H9 (cell line): Measurements from ENCODE around the gene CDH6. TPM values are rescaled to one million over a fixed set of nuclear protein-coding genes. Genes with fewer than 3 reads are reported as not detected.
A peak's percentile ranks its signal among the peaks of the same experiment; 100 is the strongest.

ENCODE experiments used
- DNase-seq: peaks from one replicate; pipeline ENCODE4 v3.0.0-alpha.2; 2017
- H2AFZ ChIP-seq: one replicate; pipeline ENCODE4 v1.6.1; 2013; ENCODE audit warnings: mild to moderate bottlenecking, low read length, control low read depth, moderate library complexity
- H2AK5ac ChIP-seq: 2 replicates; pipeline ENCODE4 v1.6.1; 2013; ENCODE audit warnings: low read length, control low read depth, mixed read lengths; ENCODE audit not compliant: insufficient read length
- H2BK120ac ChIP-seq: one replicate; pipeline ENCODE4 v1.6.1; 2013; ENCODE audit warnings: low read depth, mild to moderate bottlenecking, low read length, control low read depth, inconsistent platforms; ENCODE audit not compliant: poor library complexity, severe bottlenecking
- H2BK12ac ChIP-seq: 2 replicates; pipeline ENCODE4 v1.6.1; 2013; ENCODE audit warnings: low read length, control low read depth, mixed read lengths, low read depth; ENCODE audit not compliant: insufficient read length
- H2BK15ac ChIP-seq: 2 replicates; pipeline ENCODE4 v1.6.1; 2013; ENCODE audit warnings: low read depth, low read length, control low read depth
- H2BK20ac ChIP-seq: one replicate; pipeline ENCODE4 v1.6.1; 2013; ENCODE audit warnings: low read depth, mild to moderate bottlenecking, low read length, control low read depth, inconsistent platforms; ENCODE audit not compliant: poor library complexity, severe bottlenecking
- H2BK5ac ChIP-seq: 2 replicates; pipeline ENCODE4 v1.6.1; 2013; ENCODE audit warnings: low read length, control low read depth, mixed read lengths; ENCODE audit not compliant: insufficient read length
- H3K14ac ChIP-seq: 2 replicates; pipeline ENCODE4 v1.6.1; 2013; ENCODE audit warnings: low read length, control low read depth; ENCODE audit not compliant: insufficient read depth
- H3K18ac ChIP-seq: 2 replicates; pipeline ENCODE4 v1.6.1; 2013; ENCODE audit warnings: low read depth, mild to moderate bottlenecking, mixed read lengths, low read length, control low read depth; ENCODE audit not compliant: insufficient read length
- H3K23ac ChIP-seq: 2 replicates; pipeline ENCODE4 v1.6.1; 2013; ENCODE audit warnings: low read length, control low read depth, mixed read lengths, low read depth; ENCODE audit not compliant: insufficient read length
- H3K23me2 ChIP-seq: 2 replicates; pipeline ENCODE4 v1.6.1; 2013; ENCODE audit warnings: low read depth, mild to moderate bottlenecking, mixed read lengths, low read length, control low read depth; ENCODE audit not compliant: insufficient read length, poor library complexity, severe bottlenecking
- H3K27ac ChIP-seq: 2 replicates; pipeline ENCODE4 v1.5.1; 2013; ENCODE audit warnings: low read length, control low read depth, mixed read lengths, low read depth; ENCODE audit not compliant: insufficient read length
- H3K27me3 ChIP-seq: 2 replicates; pipeline ENCODE4 v1.6.1; 2013; ENCODE audit warnings: low read length, control low read depth, inconsistent platforms; ENCODE audit not compliant: insufficient read depth
- H3K4ac ChIP-seq: 2 replicates; pipeline ENCODE4 v1.6.1; 2013; ENCODE audit warnings: low read depth, mild to moderate bottlenecking, control low read depth, inconsistent platforms, low read length, moderate library complexity
- H3K4me1 ChIP-seq: 2 replicates; pipeline ENCODE4 v1.6.1; 2013; ENCODE audit warnings: low read length, control low read depth, inconsistent platforms; ENCODE audit not compliant: insufficient read depth
- H3K4me2 ChIP-seq: 2 replicates; pipeline ENCODE4 v1.6.1; 2013; ENCODE audit warnings: low read length, control low read depth, mixed read lengths; ENCODE audit not compliant: insufficient read length, insufficient read depth
- H3K56ac ChIP-seq: 2 replicates; pipeline ENCODE4 v1.6.1; 2013; ENCODE audit warnings: low read depth, mild to moderate bottlenecking, mixed read lengths, low read length, control low read depth; ENCODE audit not compliant: insufficient read length
- H3K79me1 ChIP-seq: 2 replicates; pipeline ENCODE4 v1.6.1; 2013; ENCODE audit warnings: low read depth, mild to moderate bottlenecking, moderate library complexity, low read length, control low read depth, inconsistent platforms; ENCODE audit not compliant: insufficient read depth, poor library complexity, severe bottlenecking
- H3K79me2 ChIP-seq: 2 replicates; pipeline ENCODE4 v1.6.1; 2013; ENCODE audit warnings: low read length, control low read depth, inconsistent platforms; ENCODE audit not compliant: insufficient read depth
- H3K9ac ChIP-seq: 2 replicates; pipeline ENCODE4 v1.6.1; 2013; ENCODE audit warnings: low read length, control low read depth, mixed read lengths; ENCODE audit not compliant: insufficient read length; ENCODE audit errors: extremely low read depth
- H3K9me3 ChIP-seq: one replicate; pipeline ENCODE4 v1.6.1; 2013; ENCODE audit warnings: low read depth, low read length, inconsistent platforms; ENCODE audit not compliant: control insufficient read depth
- H3T11ph ChIP-seq: one replicate; pipeline ENCODE4 v1.6.1; 2013; ENCODE audit warnings: mild to moderate bottlenecking, low read length, control low read depth, inconsistent platforms
- H4K20me1 ChIP-seq: one replicate; pipeline ENCODE4 v1.6.1; 2013; ENCODE audit not compliant: control insufficient read depth, insufficient read length, insufficient read depth
- H4K5ac ChIP-seq: 2 replicates; pipeline ENCODE4 v1.6.1; 2013; ENCODE audit warnings: low read depth, mild to moderate bottlenecking, mixed read lengths, low read length, control low read depth; ENCODE audit not compliant: insufficient read length
- H4K8ac ChIP-seq: replicated peaks from 2 replicates; pipeline ENCODE4 v1.6.1; 2013; ENCODE audit warnings: low read length, control low read depth, mixed read lengths, low read depth; ENCODE audit not compliant: insufficient read length
- H4K91ac ChIP-seq: 2 replicates; pipeline ENCODE4 v1.6.1; 2013; ENCODE audit warnings: low read depth, mild to moderate bottlenecking, moderate library complexity, mixed read lengths, low read length, control low read depth; ENCODE audit not compliant: insufficient read length
- H3K27ac Mint-ChIP-seq, 3 experiments: 2 replicates in 2 of 3; 3 replicates in 1 of 3; pipeline ENCODE4 v1.8.0; 2020 to 2021; ENCODE audit warnings: mixed read lengths in 3 of 3, mild to moderate bottlenecking in 1 of 3, moderate library complexity in 1 of 3
- H3K27me3 Mint-ChIP-seq: 2 replicates; pipeline ENCODE4 v1.8.0; 2021; ENCODE audit warnings: low read depth, mild to moderate bottlenecking, moderate library complexity, mixed read lengths
- H3K36me3 Mint-ChIP-seq, 3 experiments: 2 replicates in 2 of 3; 3 replicates in 1 of 3; pipeline ENCODE4 v1.8.0; 2020 to 2021; ENCODE audit warnings: low read depth in 3 of 3, mixed read lengths in 3 of 3; ENCODE audit not compliant: insufficient read depth in 1 of 3
- H3K4me1 Mint-ChIP-seq, 2 experiments: 2 replicates each; pipeline ENCODE4 v1.8.0; 2020; ENCODE audit warnings: mixed read lengths in 2 of 2
- H3K4me3 Mint-ChIP-seq, 2 experiments: 2 replicates in 1 of 2; 3 replicates in 1 of 2; pipeline ENCODE4 v1.8.0; 2020 to 2021; ENCODE audit warnings: mild to moderate bottlenecking in 2 of 2, mixed read lengths in 2 of 2, moderate library complexity in 1 of 2
- H3K9me3 Mint-ChIP-seq, 2 experiments: 2 replicates in 1 of 2; 3 replicates in 1 of 2; pipeline ENCODE4 v1.8.0; 2020; ENCODE audit warnings: mild to moderate bottlenecking in 2 of 2, mixed read lengths in 2 of 2, moderate library complexity in 1 of 2
- CTCF ChIP-seq: fragments of 200-600 bp; sonication (generic); conservative IDR thresholded peaks from 3 replicates; pipeline ENCODE4 v1.8.0; 2021; ENCODE audit warnings: antibody characterized with exemption, mild to moderate bottlenecking
- WGBS: extraction: QIAGEN DNeasy Blood & Tissue Kit; methylation state at CpG from one replicate; pipeline ENCODE4 v1.1.7; 2013; ENCODE audit warnings: missing lambda C conversion rate, low lambda C conversion rate, mixed read lengths; ENCODE audit not compliant: insufficient read length; ENCODE audit errors: extremely low coverage; 5-methylcytosine and 5-hydroxymethylcytosine counted together
- long read RNA-seq: library from polyadenylated mRNA; unstranded; transcript quantifications from one replicate; pipeline ENCODE4 v2.0.0, GENCODE V29; 2020
- total RNA-seq: library from RNA; stranded (reverse); gene quantifications from 2 replicates; pipeline ENCODE4 v1.2.1, GENCODE V29; 2021

The CDH6 gene
- total RNA-seq = 10.8 and 11.7 TPM in 2 replicates
- long read RNA-seq, full-length matches to known transcripts = 42 of 47 reads
- long read RNA-seq, partial matches to known transcripts = 2 of 47 reads
- long read RNA-seq, other reads (novel, unspliced or antisense) = 3 of 47 reads

- Histone ChIP-seq H2BK5ac (no peak within 1 kb of the TSS), H3K23ac (no peak within 1 kb of the TSS), H3K27ac (no peak within 1 kb of the TSS), H3T11ph (no peak within 1 kb of the TSS), H2AFZ (peak within 1 kb of the TSS; percentile 2), H3K4me1 (no peaks in the 10 kb centered on the region; the same call in 1 of the 2 replicates), H3K79me2 (no peaks in the 10 kb centered on the region), H3K14ac (no peak within 1 kb of the TSS), H4K8ac (no peak within 1 kb of the TSS), H2BK120ac (no peak within 1 kb of the TSS), H3K27me3 (peaks cover 23% of the 10 kb centered on the region), H2AK5ac (no peak within 1 kb of the TSS), H4K5ac (no peak within 1 kb of the TSS), H2BK12ac (no peak within 1 kb of the TSS), H3K79me1 (no peaks in the 10 kb centered on the region), H3K18ac (no peak within 1 kb of the TSS), H3K23me2 (peaks cover 9% of the 10 kb centered on the region), H2BK20ac (no peak within 1 kb of the TSS), H3K4ac (no peak within 1 kb of the TSS), H3K9me3 (no peaks in the 10 kb centered on the region), H2BK15ac (no peak within 1 kb of the TSS), H3K56ac (no peak within 1 kb of the TSS), H3K4me2 (peak within 1 kb of the TSS; percentile 82), H3K9ac (no peak within 1 kb of the TSS), H4K20me1 (no peaks in the 10 kb centered on the region), H4K91ac (no peak within 1 kb of the TSS)
- Mint-ChIP-seq H3K36me3 (no peaks in the 10 kb centered on the region), H3K27me3 (peaks cover 48% of the 10 kb centered on the region), H3K4me1 (peaks cover 26 to 28% of the 10 kb centered on the region in 2 experiments), H3K9me3 (no peaks in the 10 kb centered on the region), H3K4me3 (peak within 1 kb of the TSS; percentile 76 to 82), H3K27ac (no peak within 1 kb of the TSS)
- no peak for TF ChIP-seq CTCF
- peak; percentile 92 for DNase-seq
- WGBS = no CpG with 5 or more reads among the region's 67 CpGs
Observed at GRCh38 chr5:31193591-31194467, at the start of gene CDH6. Gene CDH6 (plus strand): TSS chr5:31193686. CDS start chr5:31267474, 73,788 bp downstream.
